Measurements from ENCODE around the gene OR2C3.
"Not testable (repeated sequence)": the region's sequence is repeated elsewhere in the genome, so short reads cannot be mapped to it uniquely, and the experiment has no call there.

OR2C3 gene
- long read RNA-seq, donor 1 = 0 reads
- long read RNA-seq, donor 2 = 0 reads
- long read RNA-seq, donor 3 = 0 reads
- long read RNA-seq, donor 4 = 0 reads
- long read RNA-seq, donor 5 = 0 reads
- long read RNA-seq, donor 6 = 0 reads
- long read RNA-seq, donor 7 = 0 reads
- long read RNA-seq, donor 8 = 0 reads

DNA sequence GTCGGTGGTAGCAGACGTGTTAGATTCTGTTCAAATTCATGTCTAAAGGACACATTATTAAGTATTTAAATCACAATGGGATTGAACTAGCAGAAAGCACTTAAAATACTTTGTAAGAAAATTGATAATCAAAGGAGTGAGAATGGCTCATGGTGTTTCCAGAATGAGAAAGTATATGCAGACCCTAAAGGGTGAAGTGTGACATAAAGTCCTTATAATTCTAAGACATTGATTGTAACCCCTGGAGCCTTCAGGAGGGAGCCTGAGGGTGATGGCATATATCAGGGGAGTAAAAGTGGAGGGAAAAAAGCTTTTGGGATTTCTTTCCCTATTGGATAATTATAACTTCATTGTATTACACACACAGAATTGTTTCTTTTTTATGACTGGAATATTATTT lies at the start of gene OR2C3:
OR2C3 (minus strand) TSS at position 101 of the 400 bp plus-strand sequence. CDS start 3,929 bp downstream, outside the sequence.
- DNase-seq = no peak

DNA sequence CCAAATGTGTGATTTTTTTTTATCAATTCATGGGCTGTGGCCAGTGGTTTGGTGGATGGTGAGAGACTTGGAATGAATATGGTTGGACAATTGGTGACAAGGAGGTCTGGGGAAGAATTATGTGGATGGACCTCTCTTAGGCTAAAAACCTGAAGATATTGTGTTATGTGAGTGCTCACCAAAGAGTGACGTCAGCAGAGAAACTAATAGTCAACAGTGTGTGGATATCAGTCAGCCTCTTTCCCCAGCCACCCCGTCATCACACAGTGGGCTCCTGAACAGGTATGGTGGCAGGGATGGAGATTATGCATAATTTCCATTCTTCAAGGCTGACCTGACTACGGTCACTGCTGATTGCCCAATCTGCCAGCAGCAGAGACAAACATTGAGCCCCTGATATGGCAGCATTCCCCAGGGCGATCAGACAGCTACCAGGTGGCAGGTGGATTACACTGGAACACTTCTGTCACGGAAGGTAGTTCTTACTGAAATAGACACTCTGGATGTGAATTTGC lies 42.8 kb upstream of the OR2C3 start:
- no peak for DNase-seq

GRCh38 chr1:247576514-247576913 lies 40.3 kb upstream of the OR2C3 start:
- DNase-seq = no peak

DNA sequence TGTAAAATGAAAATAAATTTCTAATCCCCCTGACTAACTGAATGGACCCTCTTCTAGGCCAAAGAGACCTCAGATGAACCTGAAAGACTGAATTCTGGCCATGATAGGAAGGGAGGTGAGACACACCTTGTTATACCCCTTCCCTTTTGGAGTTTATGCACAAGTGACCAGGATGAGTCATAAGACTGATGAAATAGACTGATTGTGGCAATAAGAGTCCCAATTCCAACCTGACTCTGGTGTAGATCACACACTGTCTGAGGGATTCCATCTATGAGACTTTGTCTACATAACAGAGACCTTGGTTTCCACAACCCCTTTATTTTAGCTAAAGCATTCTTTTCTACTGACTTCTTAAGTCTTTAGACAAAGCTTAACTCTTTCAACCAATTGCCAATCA lies 38.4 kb upstream of the OR2C3 start:
- DNase-seq = no peak

DNA sequence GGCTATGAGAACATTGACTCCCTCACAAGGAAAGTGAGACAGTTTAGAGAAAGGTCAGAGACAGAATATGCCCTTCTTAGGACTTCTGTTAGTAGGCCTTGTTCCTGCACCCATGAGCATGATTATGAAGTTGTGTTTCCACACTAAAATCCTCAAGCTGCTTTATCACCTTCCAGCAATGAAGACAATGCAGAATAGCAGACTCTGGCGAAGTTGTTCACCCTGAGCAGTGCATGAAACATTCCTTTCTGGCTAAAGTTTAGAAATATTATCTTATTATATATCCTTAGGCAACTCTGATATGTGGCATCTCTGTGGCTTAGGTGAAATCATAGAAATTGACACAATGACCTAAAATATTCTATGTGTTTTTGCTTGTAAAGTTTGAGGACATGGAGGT lies 38.0 kb upstream of the OR2C3 start:
- no peak for DNase-seq

- DNase-seq = no peak
Measured at GRCh38 chr1:247562198-247562597, 26.0 kb upstream of the OR2C3 start.

DNA sequence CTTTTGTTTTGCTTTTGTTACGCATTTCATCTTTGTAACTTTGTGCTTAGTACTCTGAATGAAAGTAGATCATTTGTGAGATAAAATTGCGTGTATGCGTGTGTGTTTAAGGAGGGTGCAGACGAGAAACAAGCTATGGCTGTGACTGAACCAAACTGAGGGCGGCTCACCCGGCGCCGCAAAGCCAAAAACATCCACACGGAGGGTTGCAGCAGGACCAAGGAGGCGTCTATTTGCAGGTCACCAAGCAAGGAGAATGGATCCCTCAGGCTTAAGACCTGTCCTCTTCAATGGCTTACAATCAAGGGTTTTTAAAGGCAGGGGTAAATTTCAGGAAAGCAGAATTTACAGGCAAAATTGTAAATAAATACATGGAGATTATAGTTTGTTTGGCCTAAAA lies 25.5 kb upstream of the OR2C3 start:
- no peak for DNase-seq

DNA sequence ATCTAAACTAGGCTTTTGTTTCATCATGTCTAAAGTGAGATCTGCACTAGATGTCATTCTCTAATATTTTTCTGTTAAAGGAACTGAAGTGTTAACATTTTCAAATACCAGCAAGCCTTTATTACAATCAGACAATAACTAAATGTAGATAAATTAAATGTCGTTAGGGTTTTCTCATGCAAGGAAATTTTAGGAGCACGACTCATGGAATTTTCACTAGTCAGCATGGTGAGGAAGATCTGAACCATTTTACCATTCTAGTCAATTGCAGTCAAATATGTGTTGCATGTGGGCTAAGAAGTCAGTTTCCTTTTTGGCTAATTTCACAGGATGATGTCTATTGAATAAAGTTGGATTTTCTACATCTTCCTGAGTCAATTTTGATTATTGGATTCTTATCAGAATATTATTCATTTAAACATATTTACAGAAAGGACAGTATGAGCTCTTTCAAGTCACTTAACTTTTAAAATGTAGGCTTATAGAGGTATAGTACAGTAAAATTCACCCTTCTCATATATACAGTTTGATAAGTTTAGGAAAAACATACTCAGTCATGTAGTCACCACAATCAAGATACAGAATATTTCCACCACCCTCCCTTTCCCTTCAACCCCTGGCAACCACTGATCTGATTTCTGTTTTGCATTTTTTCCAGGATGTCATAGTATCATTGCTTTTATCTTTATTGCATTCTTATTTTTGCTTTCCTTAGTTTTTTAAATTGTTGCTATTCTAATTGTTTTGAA lies 21.9 kb upstream of the OR2C3 start:
- no peak for DNase-seq

GRCh38 chr1:247552231-247552630 lies 16.0 kb upstream of the OR2C3 start:
- no peak for DNase-seq

DNA sequence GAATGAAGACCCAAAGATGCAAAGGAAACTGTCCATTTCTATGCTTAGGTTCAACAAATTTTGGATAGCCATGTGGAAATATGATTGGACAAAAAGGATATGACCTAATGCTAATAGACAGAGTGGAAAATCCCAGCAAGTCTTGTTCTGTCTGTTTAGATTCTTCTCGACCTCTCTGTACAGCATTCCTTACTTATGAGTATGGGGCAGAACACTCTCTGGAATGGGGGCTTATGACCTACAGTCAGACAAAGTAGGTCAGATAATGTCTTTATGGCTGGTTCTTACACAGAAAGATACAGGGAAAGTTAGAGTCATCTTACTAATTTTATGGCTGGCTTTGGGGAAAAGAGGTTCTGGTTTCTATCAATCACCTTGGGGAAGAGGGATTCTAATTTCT lies 15.5 kb upstream of the OR2C3 start:
- no peak for DNase-seq

- no peak for DNase-seq
Measured at GRCh38 chr1:247548769-247549182, 12.5 kb upstream of the OR2C3 start, which contains the start of gene GCSAML. Gene GCSAML (plus strand): TSS chr1:247549134. CDS start chr1:247549192, 58 bp downstream.

DNA sequence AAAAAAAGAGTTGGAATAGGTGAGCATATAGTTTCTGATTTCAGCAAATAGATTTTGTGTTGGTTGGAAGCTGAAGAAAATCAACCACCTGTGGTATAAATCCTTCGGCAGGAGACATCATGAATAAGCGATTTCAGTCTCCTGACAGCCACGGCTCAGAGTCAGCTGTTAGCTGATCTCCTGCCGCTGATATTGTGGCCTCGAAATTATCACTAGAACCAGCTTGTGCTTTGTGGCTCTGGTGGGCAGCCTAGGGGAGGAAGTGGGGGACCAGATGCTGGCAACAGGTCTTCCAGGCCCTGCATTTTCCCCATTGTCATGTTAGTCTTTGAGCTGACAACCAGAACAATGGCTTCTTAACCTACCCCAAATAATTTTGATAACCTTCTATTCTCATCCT lies 11.9 kb upstream of the OR2C3 start:
- DNase-seq = no peak

DNA sequence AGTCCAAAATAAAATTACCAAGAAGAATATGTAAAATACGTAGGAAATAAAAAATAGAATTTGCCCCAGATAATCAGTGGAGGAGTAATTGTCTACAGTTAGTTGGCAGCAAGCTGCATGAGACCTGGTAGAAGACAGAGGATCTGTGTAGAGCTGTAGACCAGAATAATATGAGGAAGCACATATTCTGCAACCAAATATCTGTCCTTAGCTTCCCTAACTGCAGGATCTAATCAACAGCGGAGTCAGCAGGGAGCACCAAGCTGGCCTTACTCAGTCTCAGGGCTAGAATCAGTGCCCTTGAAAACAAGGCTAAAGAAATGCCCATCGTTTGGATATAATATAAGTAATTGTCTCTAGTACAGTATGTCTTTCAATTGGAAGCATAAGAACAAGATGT lies 6.6 kb upstream of the OR2C3 start:
- no peak for DNase-seq

GRCh38 chr1:247540581-247540980 lies 4.3 kb upstream of the OR2C3 start:
- DNase-seq = no peak

- DNase-seq = no peak
Measured at GRCh38 chr1:247539215-247539614, 3.0 kb upstream of the OR2C3 start.

GRCh38 chr1:247538561-247538960 lies 2.3 kb upstream of the OR2C3 start:
- DNase-seq = no peak

- DNase-seq = no peak
Measured at GRCh38 chr1:247535402-247535801, 838 bp downstream of the OR2C3 start.

DNA sequence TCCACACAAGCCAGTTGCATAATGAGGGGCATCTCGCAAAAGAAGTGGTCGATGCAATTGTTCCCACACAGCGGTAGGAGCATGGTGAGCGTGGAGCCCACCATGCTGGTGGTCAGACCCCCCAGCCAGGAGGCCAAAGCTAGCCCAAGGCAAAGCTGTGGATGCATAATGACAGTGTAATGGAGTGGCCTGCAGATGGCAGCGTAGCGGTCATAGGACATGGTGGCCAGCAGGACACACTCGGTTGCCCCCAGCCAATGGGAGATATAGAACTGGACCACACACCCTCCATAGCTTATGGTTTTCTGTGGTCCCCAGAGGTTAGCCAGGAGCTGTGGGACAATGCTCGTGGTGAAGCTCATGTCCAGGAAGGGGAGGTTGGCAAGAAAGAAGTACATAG lies 4.3 kb downstream of the OR2C3 start:
- DNase-seq = no peak

DNA sequence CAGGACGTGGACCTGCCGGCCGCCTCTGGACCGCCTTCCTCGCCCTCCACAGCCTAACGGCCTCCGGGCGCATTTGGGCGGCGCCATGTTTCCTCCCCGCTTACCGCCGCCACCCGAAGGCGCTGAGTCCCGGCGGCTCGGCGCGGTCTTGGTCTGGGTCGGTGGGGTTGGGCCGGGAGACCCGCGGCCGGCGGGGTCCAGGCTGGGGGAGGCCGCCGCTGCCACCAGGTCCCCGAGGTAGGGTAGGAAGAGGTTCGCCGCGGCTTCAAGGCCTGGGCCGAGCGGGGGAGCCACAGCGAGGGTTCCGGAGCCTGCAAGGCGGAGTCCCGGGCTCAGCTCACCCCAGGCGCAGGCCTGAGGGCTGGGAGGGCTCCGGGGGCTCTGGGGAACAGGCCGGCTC lies 5.5 kb downstream of the OR2C3 start:
- peak; percentile 70 for DNase-seq

DNA sequence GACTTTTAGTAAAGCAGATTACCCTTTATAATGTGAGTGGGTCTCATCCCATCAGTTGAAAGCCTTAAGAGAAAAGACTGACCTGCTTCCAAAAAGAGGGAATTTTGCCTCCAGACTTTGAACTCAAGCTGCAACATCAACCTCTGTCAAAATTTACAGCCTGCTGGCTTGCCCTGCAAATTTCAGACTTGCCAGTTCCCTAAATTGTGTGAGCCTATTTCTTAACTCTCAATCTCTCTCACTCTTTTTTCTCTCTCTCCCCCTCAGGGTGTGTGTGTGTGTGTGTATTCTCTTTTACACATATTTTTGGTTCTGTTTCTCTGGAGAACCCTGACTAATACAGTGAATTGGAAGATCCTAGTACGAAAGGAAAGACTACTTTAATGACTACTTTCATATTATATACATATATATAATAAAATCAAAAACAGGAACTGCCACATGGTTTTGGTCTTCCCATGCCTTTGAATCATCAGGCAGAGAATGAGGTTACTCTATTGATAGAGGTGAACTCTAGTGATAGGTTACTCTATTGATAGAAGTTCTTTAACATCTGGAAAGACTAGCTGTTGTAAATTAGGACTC lies 6.4 kb downstream of the OR2C3 start:
- no peak for DNase-seq

DNA sequence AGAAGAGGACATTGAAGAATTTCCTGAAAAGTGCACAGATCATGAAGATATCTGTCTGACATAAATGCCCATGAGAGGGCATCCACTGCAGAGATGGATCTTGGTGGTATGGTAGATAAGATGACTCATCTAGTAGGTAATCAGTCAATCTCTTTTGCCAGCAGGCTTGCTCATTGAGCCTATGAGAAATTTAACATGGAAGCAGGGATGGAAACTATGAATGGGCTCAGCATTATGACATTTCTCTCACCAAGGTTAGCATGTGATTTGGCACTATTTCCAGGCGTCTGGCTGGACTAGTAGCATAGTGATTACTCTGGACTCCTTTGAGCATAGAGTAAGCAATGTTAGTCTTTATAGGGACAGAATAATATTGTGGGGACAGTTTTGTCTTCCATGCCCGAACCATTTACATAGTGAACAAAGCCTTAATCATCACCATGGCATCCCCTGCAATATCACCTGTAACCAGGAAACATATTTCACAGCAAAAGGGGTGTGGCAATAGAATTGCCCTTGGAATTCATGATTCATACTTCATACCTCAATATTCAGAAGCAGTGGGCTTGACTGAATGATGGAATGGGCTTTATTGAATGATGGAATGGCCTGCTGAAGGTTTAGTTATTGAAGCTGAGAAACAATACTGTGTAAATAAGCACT lies 7.3 kb downstream of the OR2C3 start:
- DNase-seq = no peak

GRCh38 chr1:247521886-247522285 lies 14.4 kb downstream of the OR2C3 start:
- not testable (repeated sequence) for DNase-seq

GRCh38 chr1:247518613-247518891 lies 17.7 kb downstream of the OR2C3 start:
- no peak for DNase-seq

Measured in right kidney (tissue), 9 donors.